A673 (cell line): ENCODE results near the gene LSR. TPM values are rescaled to one million over a fixed set of nuclear protein-coding genes. Genes with fewer than 3 reads are reported as not detected.

Source experiments
- BruUV-seq: library from RNA; stranded (reverse); fragments of 400-500 nt; replicated peaks from 2 replicates; lab custom pipeline; 2021; lab: Mats Ljungman, UMichigan
- CTCF ChIA-PET: fragments of 300-600 bp; sonication (Branson Sonifier 250); formaldehyde crosslinking; loops from one replicate; lab custom pipeline; 2022; ENCODE audit warnings: antibody characterized with exemption; lab: Charles Lee
- POLR2A ChIA-PET: fragments of 300-600 bp; sonication (Branson Sonifier 250); formaldehyde crosslinking; loops from one replicate; lab custom pipeline; 2022; ENCODE audit warnings: antibody characterized with exemption; ENCODE audit not compliant: low non-redundant PET; lab: Charles Lee
- DNase-seq: peaks from one replicate; pipeline ENCODE4 v3.0.0-alpha.2; 2015; ENCODE audit warnings: low spot score
- H3K27ac ChIP-seq: fragments of 200-600 bp; sonication (generic); 2 replicates; pipeline ENCODE4 v1.5.1; 2016; ENCODE audit warnings: mixed run types, low read depth, mild to moderate bottlenecking, mixed read lengths, antibody characterized with exemption, low read length; ENCODE audit not compliant: poor library complexity, severe bottlenecking
- H3K27me3 ChIP-seq: fragments of 200-600 bp; sonication (generic); replicated peaks from 2 replicates; pipeline ENCODE4 v1.6.1; 2017; ENCODE audit warnings: mixed run types, low read depth, mild to moderate bottlenecking, mixed read lengths, antibody characterized with exemption, low read length; ENCODE audit not compliant: insufficient read depth, poor library complexity
- H3K36me3 ChIP-seq: fragments of 200-600 bp; sonication (generic); 2 replicates; pipeline ENCODE4 v1.6.1; 2016; ENCODE audit warnings: mixed run types, mild to moderate bottlenecking, mixed read lengths, antibody characterized with exemption, low read length; ENCODE audit not compliant: insufficient read depth, poor library complexity, severe bottlenecking
- H3K4me1 ChIP-seq: fragments of 200-600 bp; sonication (generic); 2 replicates; pipeline ENCODE4 v1.6.1; 2017; ENCODE audit warnings: mixed run types, mild to moderate bottlenecking, mixed read lengths, antibody characterized with exemption, low read length; ENCODE audit not compliant: insufficient read depth, poor library complexity, severe bottlenecking
- H3K4me3 ChIP-seq: fragments of 200-600 bp; sonication (generic); 2 replicates; pipeline ENCODE4 v1.5.1; 2016; ENCODE audit warnings: low read depth, mixed run types, mild to moderate bottlenecking, mixed read lengths, low read length; ENCODE audit not compliant: poor library complexity, severe bottlenecking
- H3K9me3 ChIP-seq: fragments of 200-600 bp; sonication (generic); 2 replicates; pipeline ENCODE4 v1.6.1; 2016; ENCODE audit warnings: mixed run types, low read depth, mild to moderate bottlenecking, mixed read lengths, antibody characterized with exemption, low read length; ENCODE audit not compliant: poor library complexity, severe bottlenecking
- CTCF ChIP-seq: fragments of 300-800, 200-600 bp; sonication (generic); conservative IDR thresholded peaks from 2 replicates; pipeline ENCODE4 v1.5.1; 2017; ENCODE audit warnings: low read depth, mild to moderate bottlenecking, antibody characterized with exemption, low read length, moderate library complexity, mixed read lengths
- EZH2 ChIP-seq: fragments of 200-600 bp; sonication (generic); IDR thresholded peaks from 2 replicates; pipeline ENCODE4 v1.6.1; 2017; ENCODE audit warnings: borderline replicate concordance, low read depth, mild to moderate bottlenecking, mixed read lengths, antibody characterized with exemption, low read length; ENCODE audit not compliant: poor library complexity, severe bottlenecking
- intact Hi-C: fragments of 100-400 bp; cut with micrococcal nuclease; formaldehyde crosslinking; loops from one replicate; pipeline ENCODE4 v1.10.0; 2022; ENCODE audit not compliant: unreplicated experiment
- total RNA-seq: library from RNA; stranded (reverse); gene quantifications from 2 replicates; pipeline ENCODE4 v1.2.3, GENCODE V29; 2021

Gene LSR
- total RNA-seq, 1 experiment from 2014 or later: 1.9 TPM

GRCh38 chr19:35288331-35288730, 39.5 kb downstream of the LSR start:
- CTCF ChIA-PET: no interaction called here
- no peak overlapping the region for H3K4me3 ChIP-seq
- no peaks in the 10 kb centered on the region for H3K4me1 ChIP-seq
- H3K27ac ChIP-seq: no peak overlapping the region
- DNase-seq: no peak
- no TSS peak for BruUV-seq
- no peaks in the 10 kb centered on the region for H3K9me3 ChIP-seq
- intact Hi-C loops: no loop called here
- H3K27me3 ChIP-seq: peaks cover 20% of the 10 kb centered on the region
- POLR2A ChIA-PET: no interaction called here
- H3K36me3 ChIP-seq: no peaks in the 10 kb centered on the region
- no peak for TF ChIP-seq EZH2
- no peak for TF ChIP-seq CTCF

- intact Hi-C loops: no loop called here
- no TSS peak for BruUV-seq
- TF ChIP-seq EZH2: no peak
- TF ChIP-seq CTCF: no peak
These were observed 40.1 kb downstream of the LSR start for GRCh38 chr19:35288906-35289305.

GRCh38 chr19:35290381-35291127, 41.8 kb downstream of the LSR start:
- Histone ChIP-seq H3K27ac (no peak overlapping the region), H3K4me1 (no peaks in the 10 kb centered on the region), H3K27me3 (peaks cover 36% of the 10 kb centered on the region), H3K9me3 (no peaks in the 10 kb centered on the region), H3K36me3 (no peaks in the 10 kb centered on the region), H3K4me3 (no peak overlapping the region)
- TF ChIP-seq CTCF (no peak), EZH2 (no peak)
- CTCF ChIA-PET: no interaction called here
- intact Hi-C loops: no loop called here
- BruUV-seq: no TSS peak
- POLR2A ChIA-PET: no interaction called here
- no peak for DNase-seq

More at GRCh38 chr19:35288906-35289305, 40.1 kb downstream of the LSR start:
- Histone ChIP-seq H3K4me3 (no peak overlapping the region), H3K36me3 (no peaks in the 10 kb centered on the region), H3K4me1 (no peaks in the 10 kb centered on the region), H3K27me3 (peaks cover 26% of the 10 kb centered on the region), H3K27ac (no peak overlapping the region), H3K9me3 (no peaks in the 10 kb centered on the region)
- POLR2A ChIA-PET: no interaction called here
- CTCF ChIA-PET: no interaction called here
- DNase-seq: no peak
